ENCODE results near the gene UQCRC1.

GRCh38 chr3:48655606-48656005, 46.2 kb upstream of the UQCRC1 start:
- TF ChIP-seq CTCF (IDR thresholded peaks at IDR 0.05) (no peak), EP300 (IDR thresholded peaks at IDR 0.05) (no peak), POLR2A (IDR thresholded peaks at IDR 0.05) (no peak), POLR2AphosphoS5 (IDR thresholded peaks at IDR 0.05) (no peak)

All from sigmoid colon (tissue), 4 donors.